ENCODE results near the gene KRTAP1-3. TPM values are rescaled to one million over a fixed set of nuclear protein-coding genes. Genes with fewer than 3 reads are reported as not detected.

The KRTAP1-3 gene
- polyA plus RNA-seq, 2 donors: not detected

Other genes starting within 250 kb of the KRTAP1-3 start
- not detected for gene KRT28, start 234.9 kb downstream of the KRTAP1-3 start, polyA plus RNA-seq
- 10 to 100 TPM; 30.1 to 41.2 TPM for gene KRT10, start 212.3 kb downstream of the KRTAP1-3 start, polyA plus RNA-seq
- gene KRT12, start 167.7 kb downstream of the KRTAP1-3 start, polyA plus RNA-seq: not detected
- gene KRT20, start 149.6 kb downstream of the KRTAP1-3 start, polyA plus RNA-seq: under 1 TPM; 0.07 to 0.28 TPM
- gene KRT23, start 97.2 kb downstream of the KRTAP1-3 start, polyA plus RNA-seq: 10 to 100 TPM in 1 of 2 donors, 1 to 10 TPM in 1; 5.1 to 23.6 TPM
- gene KRT39, start 67.9 kb downstream of the KRTAP1-3 start, polyA plus RNA-seq: not detected
- gene KRT40, start 50.5 kb downstream of the KRTAP1-3 start, polyA plus RNA-seq: under 1 TPM; 0.18 to 0.20 TPM
- gene KRTAP3-3, start 40.7 kb downstream of the KRTAP1-3 start, polyA plus RNA-seq: not detected
- gene KRTAP3-2, start 35.0 kb downstream of the KRTAP1-3 start, polyA plus RNA-seq: 10 to 100 TPM in 1 of 2 donors, 1 to 10 TPM in 1; 1.8 to 43.5 TPM
- gene KRTAP3-1, start 25.7 kb downstream of the KRTAP1-3 start, polyA plus RNA-seq: under 1 TPM in 1 of 2 donors, not detected in 1; 0.39 TPM
- gene KRTAP1-5, start 7.7 kb downstream of the KRTAP1-3 start, polyA plus RNA-seq: under 1 TPM in 1 of 2 donors, not detected in 1; 0.09 TPM
- gene KRTAP1-4, start 4.7 kb downstream of the KRTAP1-3 start, polyA plus RNA-seq: not detected
- under 1 TPM; 0.04 to 0.16 TPM for gene KRTAP1-1, start 6.6 kb upstream of the KRTAP1-3 start, polyA plus RNA-seq
- gene KRTAP2-1, start 12.4 kb upstream of the KRTAP1-3 start, polyA plus RNA-seq: not detected
- gene KRTAP2-2, start 20.4 kb upstream of the KRTAP1-3 start, polyA plus RNA-seq: not detected
- under 1 TPM in 1 of 2 donors, not detected in 1; 0.10 TPM for gene KRTAP2-3, start 25.2 kb upstream of the KRTAP1-3 start, polyA plus RNA-seq
- gene KRTAP2-4, start 31.0 kb upstream of the KRTAP1-3 start, polyA plus RNA-seq: not detected
- gene KRTAP4-7, start 49.3 kb upstream of the KRTAP1-3 start, polyA plus RNA-seq: not detected
- gene KRTAP4-8, start 63.3 kb upstream of the KRTAP1-3 start, polyA plus RNA-seq: not detected
- not detected for gene KRTAP4-16, start 67.3 kb upstream of the KRTAP1-3 start, polyA plus RNA-seq
- gene KRTAP4-9, start 70.5 kb upstream of the KRTAP1-3 start, polyA plus RNA-seq: not detected
- gene KRTAP4-11, start 83.5 kb upstream of the KRTAP1-3 start, polyA plus RNA-seq: not detected
- gene KRTAP4-12, start 89.3 kb upstream of the KRTAP1-3 start, polyA plus RNA-seq: not detected
- not detected for gene KRTAP4-6, start 105.7 kb upstream of the KRTAP1-3 start, polyA plus RNA-seq
- not detected for gene KRTAP4-5, start 115.0 kb upstream of the KRTAP1-3 start, polyA plus RNA-seq
- not detected for gene KRTAP4-4, start 125.9 kb upstream of the KRTAP1-3 start, polyA plus RNA-seq
- gene KRTAP4-3, start 133.3 kb upstream of the KRTAP1-3 start, polyA plus RNA-seq: not detected
- not detected for gene KRTAP4-2, start 143.3 kb upstream of the KRTAP1-3 start, polyA plus RNA-seq
- not detected for gene KRTAP4-1, start 150.0 kb upstream of the KRTAP1-3 start, polyA plus RNA-seq
- not detected for gene KRTAP9-1, start 155.0 kb upstream of the KRTAP1-3 start, polyA plus RNA-seq
- gene KRTAP9-2, start 191.8 kb upstream of the KRTAP1-3 start, polyA plus RNA-seq: not detected
- gene KRTAP9-3, start 197.6 kb upstream of the KRTAP1-3 start, polyA plus RNA-seq: not detected
- gene KRTAP9-8, start 203.1 kb upstream of the KRTAP1-3 start, polyA plus RNA-seq: not detected
- not detected for gene KRTAP9-4, start 214.8 kb upstream of the KRTAP1-3 start, polyA plus RNA-seq
- gene KRTAP9-9, start 220.5 kb upstream of the KRTAP1-3 start, polyA plus RNA-seq: not detected
- gene KRTAP9-6, start 230.5 kb upstream of the KRTAP1-3 start, polyA plus RNA-seq: not detected
- not detected for gene KRTAP9-7, start 240.8 kb upstream of the KRTAP1-3 start, polyA plus RNA-seq

Data from esophagus (tissue), 2 donors.